Bronchial epithelial cell (primary cell): Measurements from ENCODE around the gene GPR84. TPM values are rescaled to one million over a fixed set of nuclear protein-coding genes. Genes with fewer than 3 reads are reported as not detected.

Source experiments
- DNase-seq: peaks from one replicate; pipeline ENCODE4 v3.0.0-alpha.2; 2010; ENCODE audit warnings: low read depth
- FAIRE-seq: peaks from 2 replicates; lab custom pipeline; 2011; peaks lifted over from hg19 to GRCh38; lab: Jason Lieb, UNC
- H3K27me3 ChIP-seq: 2 replicates; pipeline ENCODE4 v1.5.1; 2011; ENCODE audit warnings: low read length; ENCODE audit not compliant: control insufficient read depth, insufficient read depth
- H3K36me3 ChIP-seq: 2 replicates; pipeline ENCODE4 v1.5.1; 2011; ENCODE audit warnings: low read length; ENCODE audit not compliant: control insufficient read depth, insufficient read depth
- H3K4me3 ChIP-seq: 2 replicates; pipeline ENCODE4 v1.5.1; 2011; ENCODE audit warnings: mild to moderate bottlenecking, low read depth, low read length, control low read depth
- total RNA-seq: library from RNA; depleted of rRNA; stranded (reverse); fragments of >200 nt; gene quantifications from 2 replicates; pipeline ENCODE4 v1.2.1, GENCODE V29; 2014
- TF ChIP-seq, protein P1 (sequence below): IDR thresholded peaks from 2 replicates; pipeline ENCODE4 v1.5.1; 2011; ENCODE audit warnings: mild to moderate bottlenecking, moderate library complexity, low read length, control low read depth, inconsistent platforms; ENCODE audit not compliant: insufficient read depth, severe bottlenecking

The GPR84 gene
- total RNA-seq, 1 donor from 2014 or later: not detected

DNA sequence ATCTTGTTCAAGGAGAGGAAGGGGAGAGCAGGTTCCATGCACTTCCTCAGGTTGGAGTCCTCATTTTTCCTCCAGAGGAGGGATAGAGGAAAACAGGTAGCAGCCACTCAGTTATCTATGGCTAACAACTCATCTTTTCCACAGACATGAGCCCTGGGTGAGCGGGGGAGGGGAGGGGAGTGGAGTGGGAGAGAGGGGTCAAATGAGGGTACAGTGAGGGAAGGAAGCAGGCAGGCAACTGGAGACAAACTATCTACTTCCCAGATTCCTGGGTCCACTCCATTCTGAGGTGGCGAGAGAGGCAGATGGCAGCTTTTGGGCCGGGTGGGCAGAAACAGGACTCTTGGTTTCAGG is 22.8 kb upstream of the GPR84 start:
- DNase-seq (no peak), FAIRE-seq (no peak)
- Histone ChIP-seq H3K27me3 (no peaks in the 10 kb centered on the region), H3K36me3 (peaks cover 18% of the 10 kb centered on the region), H3K4me3 (no peak overlapping the region)
- TF ChIP-seq, protein P1, sequence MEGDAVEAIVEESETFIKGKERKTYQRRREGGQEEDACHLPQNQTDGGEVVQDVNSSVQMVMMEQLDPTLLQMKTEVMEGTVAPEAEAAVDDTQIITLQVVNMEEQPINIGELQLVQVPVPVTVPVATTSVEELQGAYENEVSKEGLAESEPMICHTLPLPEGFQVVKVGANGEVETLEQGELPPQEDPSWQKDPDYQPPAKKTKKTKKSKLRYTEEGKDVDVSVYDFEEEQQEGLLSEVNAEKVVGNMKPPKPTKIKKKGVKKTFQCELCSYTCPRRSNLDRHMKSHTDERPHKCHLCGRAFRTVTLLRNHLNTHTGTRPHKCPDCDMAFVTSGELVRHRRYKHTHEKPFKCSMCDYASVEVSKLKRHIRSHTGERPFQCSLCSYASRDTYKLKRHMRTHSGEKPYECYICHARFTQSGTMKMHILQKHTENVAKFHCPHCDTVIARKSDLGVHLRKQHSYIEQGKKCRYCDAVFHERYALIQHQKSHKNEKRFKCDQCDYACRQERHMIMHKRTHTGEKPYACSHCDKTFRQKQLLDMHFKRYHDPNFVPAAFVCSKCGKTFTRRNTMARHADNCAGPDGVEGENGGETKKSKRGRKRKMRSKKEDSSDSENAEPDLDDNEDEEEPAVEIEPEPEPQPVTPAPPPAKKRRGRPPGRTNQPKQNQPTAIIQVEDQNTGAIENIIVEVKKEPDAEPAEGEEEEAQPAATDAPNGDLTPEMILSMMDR: no peak

- Histone ChIP-seq H3K36me3 (peaks cover 18% of the 10 kb centered on the region), H3K4me3 (no peak overlapping the region)
- no peak for FAIRE-seq
Measured at GRCh38 chr12:54386403-54387113, 22.3 kb upstream of the GPR84 start.

GRCh38 chr12:54385251-54385914 is 21.1 kb upstream of the GPR84 start:
- DNase-seq (no peak), FAIRE-seq (no peak)
- no peaks in the 10 kb centered on the region for H3K27me3 ChIP-seq
- H3K36me3 ChIP-seq: peaks cover 20% of the 10 kb centered on the region
- TF ChIP-seq, protein P1: no peak
- no peak overlapping the region for H3K4me3 ChIP-seq

More at GRCh38 chr12:54386403-54387113, 22.3 kb upstream of the GPR84 start:
- no peaks in the 10 kb centered on the region for H3K27me3 ChIP-seq
- no peak for DNase-seq
- TF ChIP-seq, protein P1: no peak

- Histone ChIP-seq H3K27me3 (no peaks in the 10 kb centered on the region), H3K4me3 (no peak within 1 kb of the TSS), H3K36me3 (peaks cover 18% of the 10 kb centered on the region)
- FAIRE-seq: no peak
- TF ChIP-seq, protein P1: no peak
- DNase-seq: no peak
Measured at GRCh38 chr12:54384591-54385041, 20.3 kb upstream of the GPR84 start, which contains the start of gene ZNF385A. Gene ZNF385A (minus strand): TSS chr12:54384733. CDS start chr12:54384514, 219 bp downstream.

- DNase-seq (peak; percentile 99), FAIRE-seq (peak; percentile 88)
- TF ChIP-seq, protein P1: no peak
- Histone ChIP-seq H3K27me3 (no peaks in the 10 kb centered on the region), H3K36me3 (peaks cover 17% of the 10 kb centered on the region), H3K4me3 (no peak overlapping the region)
Measured at GRCh38 chr12:54383041-54383609, 18.8 kb upstream of the GPR84 start.
